CD4-positive, alpha-beta T cell treated with Interferon alpha-2 for 1 hour (primary cell): ENCODE data around the gene BLMH.

ENCODE experiments used
- DNase-seq, 2 donors: peaks; one replicate each; pipeline ENCODE4 v3.0.0-alpha.2; 2020 to 2022

The BLMH gene

DNA sequence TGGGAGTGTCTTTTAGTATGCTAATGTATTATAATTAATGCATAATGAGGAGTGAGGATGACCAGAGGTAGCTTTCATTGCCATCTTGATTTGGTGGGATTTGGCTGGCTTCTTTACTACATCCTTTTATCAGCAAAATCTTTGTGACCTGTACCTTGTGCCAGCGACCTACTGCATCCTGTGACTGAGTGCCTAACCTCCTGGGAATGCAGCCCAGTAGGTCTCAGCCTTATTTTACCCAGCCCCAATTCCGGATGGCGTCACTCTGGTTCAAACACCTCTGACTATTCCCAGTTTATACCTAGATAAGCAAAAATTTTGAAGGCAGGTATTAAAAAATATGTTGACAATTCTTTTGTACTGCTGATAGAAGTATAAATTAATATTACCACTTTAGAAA lies 10.5 kb upstream of the BLMH start:
- DNase-seq, result no peak

GRCh38 chr17:30300818-30301217 lies 9.1 kb upstream of the BLMH start:
- no peak for DNase-seq

DNA sequence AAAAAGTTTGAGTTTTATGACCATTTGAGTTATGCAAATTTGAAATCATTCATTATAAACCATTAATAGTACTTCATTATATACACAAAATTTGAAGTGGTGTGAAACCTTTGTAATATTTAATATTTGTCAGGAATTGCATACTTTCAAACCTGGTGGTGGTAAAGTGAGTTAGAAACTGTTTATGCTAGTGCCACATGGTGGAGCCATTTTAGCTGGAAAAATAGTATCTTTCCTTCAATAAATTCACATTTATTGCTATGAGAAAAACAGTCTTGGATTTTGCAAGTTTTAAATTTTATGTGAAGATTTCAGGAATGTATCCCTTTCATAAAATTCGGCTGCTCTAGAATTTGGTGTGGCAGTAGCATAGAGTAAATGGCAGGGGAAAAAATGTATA lies 7.3 kb upstream of the BLMH start:
- peak in 1 of 2 donors; percentile 11 for DNase-seq

GRCh38 chr17:30297715-30298114 lies 6.0 kb upstream of the BLMH start:
- no peak for DNase-seq

GRCh38 chr17:30296499-30297080 lies 4.8 kb upstream of the BLMH start:
- DNase-seq, result no peak

GRCh38 chr17:30292286-30292858 lies 628 bp upstream of the BLMH start:
- no peak for DNase-seq

DNA sequence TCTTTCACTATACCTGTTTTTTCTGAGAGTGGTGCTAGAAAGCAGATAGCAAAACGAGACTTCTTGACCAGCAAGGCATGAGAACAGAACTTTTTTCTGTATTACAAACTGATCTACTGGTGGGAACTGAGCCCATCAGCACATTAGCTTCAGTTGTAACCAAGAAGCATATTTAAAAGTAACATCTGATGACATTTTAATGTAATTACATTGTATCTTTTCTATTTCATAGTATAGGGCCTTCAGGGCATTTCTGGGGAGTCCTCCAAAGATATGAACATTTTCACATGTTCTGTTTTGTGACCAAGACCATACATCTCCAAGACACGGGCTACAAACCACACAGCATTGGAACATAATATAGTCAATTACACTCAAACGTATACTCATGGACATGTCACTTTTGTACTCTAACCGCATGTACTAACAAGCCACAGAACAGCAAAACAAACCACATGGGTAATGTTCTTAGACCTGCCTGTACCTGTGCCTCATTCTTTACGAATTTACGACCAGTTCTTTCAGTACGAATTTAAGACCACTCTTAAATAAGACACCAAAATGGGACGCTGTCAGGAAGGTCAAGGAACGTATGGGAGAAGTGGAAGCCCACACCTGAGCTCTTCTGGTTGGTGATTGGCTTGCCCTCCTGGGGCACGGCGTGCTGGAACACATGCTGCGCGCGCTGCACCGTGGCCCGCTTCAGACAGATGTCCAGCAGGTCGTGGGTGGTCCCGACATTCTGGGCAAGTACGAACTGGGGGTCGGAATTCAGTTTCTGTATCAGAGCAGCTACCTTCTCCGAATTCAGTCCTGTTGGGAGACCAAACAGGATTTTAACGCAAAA lies 825 bp downstream of the BLMH start:
- peak; percentile 5 to 27 for DNase-seq

DNA sequence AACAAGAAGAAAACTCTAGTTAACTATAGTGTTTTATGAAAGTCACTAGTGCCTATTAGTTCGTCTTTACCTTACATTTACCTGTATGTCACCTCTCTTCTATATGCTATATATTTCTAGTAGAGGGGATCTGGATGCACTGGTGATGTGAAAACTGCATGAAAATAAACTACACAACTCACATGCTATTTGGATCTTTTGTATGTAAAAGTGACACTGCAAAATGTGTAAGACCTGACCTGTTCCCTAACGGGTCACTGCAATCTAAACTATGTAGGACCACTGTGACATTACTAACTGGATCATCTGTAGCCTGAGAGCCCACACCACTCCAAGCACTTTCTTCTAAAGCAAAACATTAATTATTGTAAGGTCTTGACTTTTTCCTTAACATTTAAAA lies 1.7 kb downstream of the BLMH start:
- DNase-seq, result no peak

GRCh38 chr17:30279156-30279555 lies 12.6 kb downstream of the BLMH start:
- no peak for DNase-seq

DNA sequence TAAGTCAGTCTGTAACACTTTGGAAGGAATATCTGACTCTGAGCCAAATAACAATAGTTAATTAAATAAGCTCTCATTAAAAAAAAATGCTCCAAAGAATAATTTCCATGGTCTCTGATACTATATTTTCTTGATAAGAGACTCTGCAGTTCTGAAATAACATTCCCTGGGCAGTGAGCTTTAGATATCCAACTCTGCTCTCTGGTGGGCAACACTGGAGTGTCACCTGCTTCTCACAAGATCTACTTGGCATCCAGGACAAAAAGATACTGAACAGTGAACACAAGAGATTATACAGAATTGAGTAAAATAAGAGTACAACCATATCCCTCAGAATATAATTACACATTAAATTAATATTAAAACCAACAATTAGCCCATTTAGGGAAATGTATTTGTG lies 13.7 kb downstream of the BLMH start:
- peak; percentile 6 to 27 for DNase-seq

DNA sequence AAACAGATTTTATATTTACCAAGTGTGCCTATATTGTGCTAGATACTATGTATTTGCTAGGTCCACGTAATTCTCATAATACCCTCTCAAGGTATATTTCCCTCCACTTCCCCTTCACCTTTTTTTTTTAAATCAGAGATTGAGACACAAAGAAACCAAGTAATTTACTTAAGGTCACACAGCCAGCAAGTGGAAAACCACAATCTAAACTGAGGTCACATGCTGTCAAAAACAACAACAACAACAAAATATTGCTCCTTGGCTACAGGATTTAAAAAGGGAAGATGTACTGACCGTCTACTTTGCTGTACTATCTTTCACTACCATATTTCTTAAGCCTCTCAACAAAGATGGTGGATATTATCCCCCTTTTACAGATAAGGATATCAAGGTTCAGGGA lies 15.8 kb downstream of the BLMH start:
- DNase-seq, result no peak

DNA sequence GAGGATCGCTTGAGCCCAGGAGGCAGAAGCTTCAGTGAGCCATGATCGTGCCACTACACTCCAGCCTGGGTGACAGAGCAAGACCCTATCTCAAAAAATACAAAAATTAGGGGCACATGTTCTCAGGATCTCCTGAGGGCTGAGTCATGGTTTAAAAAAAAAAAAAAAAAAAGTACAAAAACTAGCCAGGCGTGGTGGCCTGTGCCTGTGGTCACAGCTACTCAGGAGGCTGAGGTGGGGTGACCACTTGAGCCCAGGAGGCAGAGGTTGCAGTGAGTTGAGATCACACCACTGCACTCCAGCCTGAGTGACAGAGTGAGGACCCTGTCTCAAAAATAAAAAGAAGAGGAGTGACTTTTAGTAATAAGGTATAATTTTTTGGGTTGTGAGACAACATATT lies 16.9 kb downstream of the BLMH start:
- no peak for DNase-seq

- no peak for DNase-seq
Observed at GRCh38 chr17:30273373-30273772, 18.4 kb downstream of the BLMH start.

DNA sequence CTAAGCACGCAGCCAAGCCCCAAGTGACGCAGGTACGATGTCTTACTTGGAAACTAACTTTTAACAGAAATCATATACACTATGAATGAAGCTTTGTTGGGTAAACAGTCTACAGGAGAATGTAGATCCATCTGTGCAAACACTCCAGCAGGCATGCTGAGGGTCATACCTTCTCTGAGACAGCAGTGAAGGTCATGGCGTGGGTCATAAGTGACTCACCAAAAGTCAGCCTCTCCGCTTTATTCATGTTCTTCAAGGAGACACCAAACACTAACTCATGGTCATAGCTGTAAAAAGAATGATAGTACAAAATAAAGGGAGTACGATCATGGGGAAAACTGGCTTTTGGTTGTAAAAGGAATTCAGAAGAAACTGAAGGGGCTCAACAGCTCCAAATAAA lies 20.6 kb downstream of the BLMH start:
- no peak for DNase-seq

DNA sequence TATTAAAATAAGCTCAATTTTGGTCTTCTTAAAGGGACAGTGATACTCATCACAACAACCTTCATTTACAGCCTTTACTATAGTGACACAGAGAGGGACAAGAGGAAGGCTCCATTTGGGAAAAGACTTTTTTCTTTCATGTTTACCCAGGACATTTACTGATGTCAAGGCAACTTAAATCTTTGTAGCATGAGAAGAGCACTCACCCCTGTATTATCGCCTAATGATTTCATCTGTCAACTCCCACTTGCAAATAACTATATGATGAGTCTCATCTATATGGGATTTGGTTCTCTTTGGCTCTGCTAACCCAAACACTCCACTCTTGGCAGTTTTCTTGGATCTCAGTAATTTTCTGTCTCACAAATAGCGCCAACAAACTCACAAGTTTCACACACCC lies 24.1 kb downstream of the BLMH start:
- DNase-seq, result no peak

GRCh38 chr17:30263552-30264333 lies 28.0 kb downstream of the BLMH start:
- DNase-seq, result no peak

GRCh38 chr17:30256756-30257506 lies 34.8 kb downstream of the BLMH start:
- DNase-seq, result no peak

GRCh38 chr17:30254150-30254549 lies 37.6 kb downstream of the BLMH start:
- DNase-seq, result no peak

GRCh38 chr17:30253312-30253711 lies 38.4 kb downstream of the BLMH start:
- no peak for DNase-seq

- DNase-seq, result no peak
Observed at GRCh38 chr17:30251931-30252330, 39.8 kb downstream of the BLMH start.

DNA sequence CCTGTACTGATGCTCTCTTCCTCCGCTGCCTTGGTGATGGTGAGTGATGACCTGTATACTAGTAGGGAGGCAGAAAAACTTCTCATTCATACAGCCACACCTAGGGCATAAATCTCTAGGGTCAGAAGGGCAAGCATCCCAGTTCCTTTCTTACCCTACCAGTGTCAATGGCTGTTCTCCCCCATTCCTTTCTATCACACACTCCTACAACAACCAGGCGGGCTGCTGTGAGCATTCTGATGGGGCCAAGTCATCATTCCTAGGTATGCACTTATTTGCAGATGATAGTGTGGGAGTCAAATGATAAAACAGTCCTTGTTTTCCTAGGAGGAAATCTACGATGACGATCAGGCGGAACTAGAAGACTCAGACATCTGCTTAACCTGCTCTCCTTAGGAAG lies 42.3 kb downstream of the BLMH start:
- DNase-seq, result no peak

GRCh38 chr17:30248786-30249185 lies 43.0 kb downstream of the BLMH start:
- DNase-seq, result no peak

- no peak for DNase-seq
Observed at GRCh38 chr17:30246460-30246859, 45.3 kb downstream of the BLMH start.
